ENCODE results near the gene CARD18. TPM values are rescaled to one million over a fixed set of nuclear protein-coding genes. Genes with fewer than 3 reads are reported as not detected.

Gene CARD18
- total RNA-seq, result not detected
- long read RNA-seq, result 0 reads

GRCh38 chr11:105139669-105140068, at the start of gene CARD18:
TSS of gene CARD18 (minus strand) at chr11:105139769. CDS start at chr11:105139726, 43 bp downstream.
- no peaks in the 10 kb centered on the region for H3K9me3 ChIP-seq
- ATAC-seq (no peak), DNase-seq (no peak)
- H3K27ac ChIP-seq, result no peak within 1 kb of the TSS
- H3K36me3 ChIP-seq, result no peaks in the 10 kb centered on the region
- no peaks in the 10 kb centered on the region for H3K27me3 ChIP-seq
- no peak for TF ChIP-seq POLR2A (IDR thresholded peaks at IDR 0.05)
- no peak for TF ChIP-seq CTCF (IDR thresholded peaks at IDR 0.05)
- no peaks in the 10 kb centered on the region for H3K4me1 ChIP-seq
- WGBS (ENCODE audit: insufficient coverage, low coverage, low lambda C conversion rate, missing lambda C conversion rate), result 37% methylated on average over 2 of the region's 2 CpGs
- H3K4me3 ChIP-seq, result no peak within 1 kb of the TSS
- intact Hi-C loops (cut with DNase I), result no loop called here

GRCh38 chr11:105183987-105184386, 44.4 kb upstream of the CARD18 start:
- Histone ChIP-seq H3K36me3 (no peaks in the 10 kb centered on the region), H3K4me1 (no peaks in the 10 kb centered on the region), H3K9me3 (no peaks in the 10 kb centered on the region), H3K27ac (no peak overlapping the region), H3K4me3 (no peak overlapping the region), H3K27me3 (no peaks in the 10 kb centered on the region)
- DNase-seq, result no peak
- TF ChIP-seq CTCF (IDR thresholded peaks at IDR 0.05) (no peak), POLR2A (IDR thresholded peaks at IDR 0.05) (no peak)
- intact Hi-C loops (cut with DNase I), result no loop called here
- 77% methylated on average over 1 of the region's 1 CpG for WGBS (ENCODE audit: insufficient coverage, low coverage, low lambda C conversion rate, missing lambda C conversion rate)
- no peak for ATAC-seq

- no peaks in the 10 kb centered on the region for H3K27me3 ChIP-seq
- no peaks in the 10 kb centered on the region for H3K9me3 ChIP-seq
- H3K27ac ChIP-seq, result no peak overlapping the region
- DNase-seq, result no peak
- no peaks in the 10 kb centered on the region for H3K4me1 ChIP-seq
- intact Hi-C loops (cut with DNase I), result no loop called here
- H3K36me3 ChIP-seq, result no peaks in the 10 kb centered on the region
- ATAC-seq, result no peak
- no peak for TF ChIP-seq POLR2A (IDR thresholded peaks at IDR 0.05)
- no peak for TF ChIP-seq CTCF (IDR thresholded peaks at IDR 0.05)
- WGBS (ENCODE audit: insufficient coverage, low coverage, low lambda C conversion rate, missing lambda C conversion rate), result 28% methylated on average over 3 of the region's 3 CpGs
- no peak overlapping the region for H3K4me3 ChIP-seq
Measured at GRCh38 chr11:105183426-105183825, 43.9 kb upstream of the CARD18 start.

- peak; percentile 19 to 76 (median 56) for ATAC-seq
- Histone ChIP-seq H3K27me3 (no peaks in the 10 kb centered on the region), H3K27ac (no peak overlapping the region), H3K4me3 (no peak overlapping the region), H3K4me1 (no peaks in the 10 kb centered on the region), H3K9me3 (no peaks in the 10 kb centered on the region), H3K36me3 (no peaks in the 10 kb centered on the region)
- WGBS (ENCODE audit: insufficient coverage, low coverage, low lambda C conversion rate, missing lambda C conversion rate), result 50% methylated on average over 1 of the region's 1 CpG
- no peak for TF ChIP-seq CTCF (IDR thresholded peaks at IDR 0.05)
- no peak for TF ChIP-seq POLR2A (IDR thresholded peaks at IDR 0.05)
- intact Hi-C loops (cut with DNase I), result no loop called here
- no peak for DNase-seq
Measured at GRCh38 chr11:105181521-105181920, 42.0 kb upstream of the CARD18 start.

GRCh38 chr11:105181100-105181499, 41.5 kb upstream of the CARD18 start:
- 25% methylated on average over 2 of the region's 2 CpGs for WGBS (ENCODE audit: insufficient coverage, low coverage, low lambda C conversion rate, missing lambda C conversion rate)
- ATAC-seq (no peak), DNase-seq (no peak)
- Histone ChIP-seq H3K27me3 (no peaks in the 10 kb centered on the region), H3K4me1 (no peaks in the 10 kb centered on the region), H3K4me3 (no peak overlapping the region), H3K9me3 (no peaks in the 10 kb centered on the region), H3K36me3 (no peaks in the 10 kb centered on the region), H3K27ac (no peak overlapping the region)
- intact Hi-C loops (cut with DNase I), result no loop called here
- TF ChIP-seq POLR2A (IDR thresholded peaks at IDR 0.05), result no peak
- TF ChIP-seq CTCF (IDR thresholded peaks at IDR 0.05), result no peak
